Tibial nerve (tissue), 4 donors: ENCODE results near the gene SERPINB3. TPM values are rescaled to one million over a fixed set of nuclear protein-coding genes. Genes with fewer than 3 reads are reported as not detected.

Experiments used
- DNase-seq, 2 donors: peaks; one replicate each; pipeline ENCODE4 v3.0.0-alpha.2; 2019; ENCODE audit warnings: low spot score in 2 of 2
- H3K27ac ChIP-seq, 4 donors: fragments of 200-600 bp; sonication (generic) in 3 of 4; one replicate each; pipeline ENCODE4 v1.5.1; 2017 to 2019; ENCODE audit warnings: mild to moderate bottlenecking in 1 of 4
- H3K27me3 ChIP-seq, 2 donors: fragments of 200-600 bp; sonication (generic) in 1 of 2; one replicate each; pipeline versions ENCODE4 v1.5.1 to v1.6.0; 2017 to 2019
- H3K36me3 ChIP-seq, 3 donors: fragments of 200-600 bp; sonication (generic); one replicate each; pipeline ENCODE4 v1.5.1; 2018 to 2019
- H3K4me1 ChIP-seq, 4 donors: fragments of 200-600 bp; sonication (generic) in 3 of 4; one replicate each; pipeline ENCODE4 v1.5.1; 2017 to 2019
- H3K4me3 ChIP-seq, 4 donors: fragments of 200-600 bp; sonication (generic) in 3 of 4; one replicate each; pipeline ENCODE4 v1.5.1; 2017 to 2019; ENCODE audit warnings: mild to moderate bottlenecking in 1 of 4, moderate library complexity in 1 of 4
- H3K9me3 ChIP-seq, 4 donors: fragments of 200-600 bp; sonication (generic) in 3 of 4; one replicate each; pipeline ENCODE4 v1.5.1; 2017 to 2019
- EP300 ChIP-seq, 2 donors: sonication (generic); formaldehyde crosslinking; IDR thresholded peaks; one replicate each; pipeline ENCODE4 v1.6.1; 2017; ENCODE audit warnings: antibody characterized with exemption in 2 of 2, mild to moderate bottlenecking in 1 of 2
- POLR2A ChIP-seq, 2 donors: fragments of 450-650 bp; IDR thresholded peaks; one replicate each; pipeline ENCODE4 v1.6.1; 2017; ENCODE audit warnings: antibody characterized with exemption in 2 of 2, mild to moderate bottlenecking in 2 of 2, moderate library complexity in 2 of 2
- WGBS, 2 donors: methylation state at CpG; one replicate each; pipeline ENCODE4 v1.1.5; 2018; 5-methylcytosine and 5-hydroxymethylcytosine counted together
- total RNA-seq, 4 donors: library from RNA; depleted of rRNA; stranded (reverse); fragments of >200 nt; gene quantifications; one replicate each; pipeline ENCODE4 v1.1.0, GENCODE V29; 2016
- TF ChIP-seq, protein P1 (sequence below), 5 experiments: fragments of 200-600 bp in 3 of 5; fragments of 450-650 bp in 2 of 5; sonication (generic) in 3 of 5; IDR thresholded peaks; one replicate each; pipeline ENCODE4 v1.5.1; 2016 to 2019; ENCODE audit warnings: antibody characterized with exemption in 5 of 5, mild to moderate bottlenecking in 3 of 5, moderate library complexity in 2 of 5

The SERPINB3 gene
- total RNA-seq, 4 donors from 2014 or later = not detected

DNA sequence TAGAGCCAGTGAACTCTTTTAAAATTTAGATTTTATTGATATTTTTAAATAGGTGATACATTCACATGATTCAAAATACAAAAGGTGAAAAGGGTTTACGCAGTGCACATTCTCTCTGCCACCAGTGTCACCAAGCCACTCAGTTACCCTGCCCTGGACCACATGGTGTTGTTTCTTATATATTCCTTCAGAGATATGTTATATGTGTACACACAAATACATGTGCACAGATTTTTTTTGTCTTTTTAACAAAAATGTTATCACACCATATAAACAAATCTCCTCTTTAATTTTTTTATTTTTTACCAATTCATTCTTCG is 43.8 kb downstream of the SERPINB3 start:
- Histone ChIP-seq H3K4me3 (no peak overlapping the region), H3K36me3 (no peaks in the 10 kb centered on the region), H3K4me1 (no peaks in the 10 kb centered on the region), H3K27ac (no peak overlapping the region), H3K9me3 (peaks cover 0 to 23% (median 0%) of the 10 kb centered on the region in 4 donors), H3K27me3 (no peaks in the 10 kb centered on the region)
- TF ChIP-seq EP300 (IDR thresholded peaks at IDR 0.05) = no peak
- TF ChIP-seq, protein P1, sequence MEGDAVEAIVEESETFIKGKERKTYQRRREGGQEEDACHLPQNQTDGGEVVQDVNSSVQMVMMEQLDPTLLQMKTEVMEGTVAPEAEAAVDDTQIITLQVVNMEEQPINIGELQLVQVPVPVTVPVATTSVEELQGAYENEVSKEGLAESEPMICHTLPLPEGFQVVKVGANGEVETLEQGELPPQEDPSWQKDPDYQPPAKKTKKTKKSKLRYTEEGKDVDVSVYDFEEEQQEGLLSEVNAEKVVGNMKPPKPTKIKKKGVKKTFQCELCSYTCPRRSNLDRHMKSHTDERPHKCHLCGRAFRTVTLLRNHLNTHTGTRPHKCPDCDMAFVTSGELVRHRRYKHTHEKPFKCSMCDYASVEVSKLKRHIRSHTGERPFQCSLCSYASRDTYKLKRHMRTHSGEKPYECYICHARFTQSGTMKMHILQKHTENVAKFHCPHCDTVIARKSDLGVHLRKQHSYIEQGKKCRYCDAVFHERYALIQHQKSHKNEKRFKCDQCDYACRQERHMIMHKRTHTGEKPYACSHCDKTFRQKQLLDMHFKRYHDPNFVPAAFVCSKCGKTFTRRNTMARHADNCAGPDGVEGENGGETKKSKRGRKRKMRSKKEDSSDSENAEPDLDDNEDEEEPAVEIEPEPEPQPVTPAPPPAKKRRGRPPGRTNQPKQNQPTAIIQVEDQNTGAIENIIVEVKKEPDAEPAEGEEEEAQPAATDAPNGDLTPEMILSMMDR (IDR thresholded peaks at IDR 0.05) = no peak
- TF ChIP-seq POLR2A (IDR thresholded peaks at IDR 0.05) = no peak
- 92 to 94% methylated on average over 2 of the region's 2 CpGs for WGBS, 2 donors
- no peak for DNase-seq

DNA sequence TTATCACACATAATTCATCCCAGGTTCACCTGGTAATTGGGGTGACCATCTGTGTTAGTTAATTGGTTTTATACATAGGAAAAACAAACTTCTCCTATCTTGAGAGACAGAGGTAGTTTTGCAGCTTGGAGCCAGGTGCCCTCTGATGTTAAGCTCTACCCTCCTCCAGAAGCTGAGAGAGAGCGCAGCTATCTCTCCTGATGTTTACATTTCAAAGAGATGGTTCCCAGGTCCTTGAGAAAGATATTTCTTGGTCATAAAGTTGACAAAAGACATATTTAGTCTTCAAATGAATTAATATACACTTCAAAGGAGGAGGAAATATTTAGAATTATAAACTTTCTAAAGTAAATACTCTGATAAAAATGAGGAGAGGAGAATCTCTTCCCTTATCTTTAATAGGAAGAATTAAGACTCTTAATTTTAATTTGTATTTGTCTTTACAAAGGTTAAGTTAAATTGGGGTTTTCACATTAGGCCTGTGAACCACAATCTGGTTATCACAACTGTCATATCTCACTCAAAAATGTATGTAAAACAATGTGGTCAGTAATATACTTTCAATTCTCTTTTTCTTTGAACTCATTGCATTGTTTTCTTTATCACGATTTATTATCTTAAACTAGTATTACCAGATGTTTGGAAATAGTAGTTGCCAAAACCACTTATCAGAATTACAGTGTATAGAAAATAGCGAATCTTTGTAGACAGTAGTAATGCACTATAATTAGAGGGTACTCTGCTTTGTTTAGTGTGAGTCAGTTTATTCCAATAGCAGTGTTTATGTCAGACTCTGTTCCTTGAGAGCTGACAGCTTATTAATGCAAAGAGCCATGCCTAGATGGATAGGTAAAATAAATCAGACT is 44.4 kb downstream of the SERPINB3 start:
- no peaks in the 10 kb centered on the region for H3K36me3 ChIP-seq
- no peak overlapping the region for H3K27ac ChIP-seq
- WGBS, 2 donors = 44 to 50% methylated on average over 3 of the region's 3 CpGs

DNA sequence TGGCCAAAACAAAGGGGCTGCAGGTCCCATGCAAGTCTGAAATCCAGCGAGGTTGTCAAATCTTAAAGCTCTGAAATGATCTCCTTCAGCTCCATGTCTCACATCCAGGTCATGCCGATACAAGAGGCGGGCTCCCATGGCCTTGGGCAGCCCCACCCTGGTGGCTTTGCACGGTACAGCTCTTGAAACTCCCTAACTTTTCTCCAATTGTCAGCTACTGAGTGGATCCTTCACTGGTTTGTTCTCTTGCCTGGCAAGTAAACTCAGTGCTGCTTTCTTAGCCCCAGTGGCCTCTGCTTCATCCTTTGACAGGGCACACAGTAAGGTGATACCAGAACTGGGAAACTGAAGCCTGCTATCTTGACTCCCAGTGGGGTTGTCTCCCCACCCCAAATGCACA is 48.3 kb downstream of the SERPINB3 start:
- Histone ChIP-seq H3K36me3 (no peaks in the 10 kb centered on the region), H3K9me3 (no peaks in the 10 kb centered on the region), H3K4me1 (no peaks in the 10 kb centered on the region), H3K4me3 (no peak overlapping the region), H3K27me3 (no peaks in the 10 kb centered on the region), H3K27ac (no peak overlapping the region)
- 84 to 88% methylated on average over 4 of the region's 4 CpGs for WGBS, 2 donors
- DNase-seq = no peak
- no peak for TF ChIP-seq POLR2A (IDR thresholded peaks at IDR 0.05)
- TF ChIP-seq, protein P1 (IDR thresholded peaks at IDR 0.05) = no peak
- no peak for TF ChIP-seq EP300 (IDR thresholded peaks at IDR 0.05)

More for the DNA sequence above, 44.4 kb downstream of the SERPINB3 start:
- Histone ChIP-seq H3K4me1 (no peaks in the 10 kb centered on the region), H3K4me3 (no peak overlapping the region), H3K9me3 (peaks cover 0 to 23% (median 0%) of the 10 kb centered on the region in 4 donors), H3K27me3 (no peaks in the 10 kb centered on the region)
- DNase-seq = no peak
- TF ChIP-seq EP300 (IDR thresholded peaks at IDR 0.05) = no peak
- TF ChIP-seq, protein P1 (IDR thresholded peaks at IDR 0.05) = no peak
- TF ChIP-seq POLR2A (IDR thresholded peaks at IDR 0.05) = no peak

DNA sequence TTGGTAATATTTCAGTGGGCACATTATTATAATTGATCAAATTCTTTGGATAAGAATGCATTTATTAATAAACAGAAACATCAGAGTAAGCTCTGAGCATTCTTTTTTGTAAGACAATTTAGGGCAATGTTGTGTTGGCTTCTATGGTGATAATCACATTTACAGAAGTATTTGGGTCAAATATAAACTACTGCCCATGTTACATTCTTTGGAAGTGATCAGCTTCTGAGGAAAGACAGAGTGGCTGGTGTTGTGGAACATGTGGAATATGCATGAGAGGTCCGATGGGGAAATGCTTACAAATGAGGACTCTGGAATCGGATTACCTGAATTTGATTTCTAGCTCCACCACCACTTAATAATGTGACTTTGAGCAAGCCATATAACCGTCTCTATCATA is 55.2 kb downstream of the SERPINB3 start:
- Histone ChIP-seq H3K4me1 (no peaks in the 10 kb centered on the region), H3K9me3 (no peaks in the 10 kb centered on the region), H3K27ac (no peak overlapping the region), H3K27me3 (no peaks in the 10 kb centered on the region), H3K4me3 (no peak overlapping the region), H3K36me3 (no peaks in the 10 kb centered on the region)
- 83 to 84% methylated on average over 3 of the region's 3 CpGs for WGBS, 2 donors
- TF ChIP-seq POLR2A (IDR thresholded peaks at IDR 0.05) = no peak
- no peak for DNase-seq

Other genes starting within 250 kb of the SERPINB3 start
- 10 to 100 TPM; 33.4 to 43.2 (median 36.2) TPM for gene VPS4B, start 239.4 kb downstream of the SERPINB3 start, total RNA-seq
- not detected for gene SERPINB5, start 184.9 kb downstream of the SERPINB3 start, total RNA-seq
- not detected for gene SERPINB12, start 119.5 kb downstream of the SERPINB3 start, total RNA-seq
- gene SERPINB13, start 74.5 kb downstream of the SERPINB3 start, total RNA-seq = not detected
- gene SERPINB4, start 17.6 kb downstream of the SERPINB3 start, total RNA-seq = not detected
- not detected for gene SERPINB11, start 41.1 kb upstream of the SERPINB3 start, total RNA-seq
- gene SERPINB7, start 113.5 kb upstream of the SERPINB3 start, total RNA-seq = not detected
- gene SERPINB2, start 225.8 kb upstream of the SERPINB3 start, total RNA-seq = not detected
- under 1 TPM in 1 of 4 donors, not detected in 3; 0.22 TPM for gene SERPINB10, start 246.1 kb upstream of the SERPINB3 start, total RNA-seq